Cardiac muscle cell (in vitro differentiated cells and primary cell): ENCODE results near the gene CDH23. TPM values are rescaled to one million over a fixed set of nuclear protein-coding genes. Genes with fewer than 3 reads are reported as not detected.
A peak's percentile ranks its signal among the peaks of the same experiment; 100 is the strongest.

Experiments used
- DNase-seq, 2 donors: peaks; one replicate each; pipeline versions ENCODE4 v3.0.0 to v3.0.0-alpha.2; 2010 to 2017; ENCODE audit warnings: low read depth in 1 of 2, low spot score in 1 of 2
- H3K27ac ChIP-seq: fragments of 200-600 bp; sonication (generic); 2 replicates; pipeline ENCODE4 v1.5.1; 2016
- H3K27me3 ChIP-seq: fragments of 200-600 bp; sonication (generic); 2 replicates; pipeline ENCODE4 v1.6.0; 2016; ENCODE audit warnings: control low read depth
- H3K36me3 ChIP-seq: fragments of 200-600 bp; sonication (generic); 2 replicates; pipeline ENCODE4 v1.5.1; 2016; ENCODE audit warnings: control low read depth
- H3K4me1 ChIP-seq: fragments of 200-600 bp; sonication (generic); 2 replicates; pipeline ENCODE4 v1.8.1; 2017; ENCODE audit warnings: low read depth, mild to moderate bottlenecking, mixed run types
- H3K4me3 ChIP-seq: fragments of 200-600 bp; sonication (generic); 2 replicates; pipeline ENCODE4 v1.5.1; 2016; ENCODE audit warnings: mild to moderate bottlenecking
- H3K9me3 ChIP-seq: fragments of 200-600 bp; sonication (generic); 2 replicates; pipeline ENCODE4 v1.5.1; 2017; ENCODE audit warnings: low read depth, mild to moderate bottlenecking, control low read depth
- polyA plus RNA-seq: library from polyadenylated mRNA; unstranded; fragments of >200 nt; fragmentation: Nextera tagmentation; extraction: Ambion mirVana; gene quantifications from 2 replicates; pipeline ENCODE4 v1.2.1, GENCODE V29; 2016
- total RNA-seq: library from RNA; depleted of rRNA; stranded (reverse); fragments of >200 nt; gene quantifications from 2 replicates; pipeline ENCODE4 v1.2.3, GENCODE V29; 2016
- TF ChIP-seq, protein P1 (sequence below): IDR thresholded peaks from 2 replicates; pipeline ENCODE4 v1.5.1; 2012; ENCODE audit warnings: low read depth, mild to moderate bottlenecking, low read length

The CDH23 gene
- total and polyA plus RNA-seq, 2 experiments from 2014 or later: 0.05 to 0.51 TPM

DNA sequence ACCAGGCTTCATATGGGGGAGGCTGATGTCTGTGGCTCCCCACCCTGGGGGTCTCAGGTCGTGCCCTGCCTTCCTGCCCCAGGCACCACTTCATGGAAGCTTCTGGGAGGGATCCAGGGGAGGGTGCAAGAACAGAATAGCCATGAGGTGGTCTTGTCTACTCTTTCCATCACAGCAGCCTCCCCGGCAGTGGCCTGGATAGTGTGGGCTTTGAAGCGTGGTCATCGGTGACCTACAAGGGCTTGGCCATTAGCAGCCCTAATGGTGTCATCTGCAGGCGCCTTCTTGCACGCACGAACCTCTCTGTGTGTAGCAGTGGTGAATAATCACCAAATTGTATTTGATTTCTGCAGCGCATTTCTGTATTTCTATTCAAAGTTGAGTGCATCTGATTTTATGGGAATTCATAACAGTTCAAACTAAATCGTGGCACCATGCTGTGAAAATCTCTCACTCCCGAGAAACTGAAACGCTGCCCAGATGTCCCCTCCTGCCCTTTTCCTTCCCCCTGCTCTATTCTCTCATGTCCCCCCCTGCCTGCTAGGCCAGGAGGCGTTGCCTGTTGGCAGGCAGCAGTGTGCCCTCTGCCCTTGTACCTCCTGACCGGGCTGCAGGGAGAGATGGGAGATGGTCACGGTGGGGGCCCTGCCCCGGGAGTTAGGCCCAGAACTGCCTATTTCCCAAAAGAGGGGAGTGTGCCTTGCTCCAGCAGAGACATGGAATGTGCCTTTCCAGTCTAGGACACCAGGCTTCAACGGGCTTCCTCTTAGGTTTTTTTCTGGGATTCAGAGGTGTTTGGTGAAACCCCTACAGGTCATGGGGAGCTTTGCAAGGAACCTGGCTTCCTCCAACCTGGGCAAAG, 34.8 kb downstream of the CDH23 start:
- Histone ChIP-seq H3K4me1 (no peaks in the 10 kb centered on the region), H3K27ac (no peak overlapping the region), H3K9me3 (no peaks in the 10 kb centered on the region), H3K36me3 (no peaks in the 10 kb centered on the region), H3K27me3 (no peaks in the 10 kb centered on the region), H3K4me3 (no peak overlapping the region)
- TF ChIP-seq, protein P1, sequence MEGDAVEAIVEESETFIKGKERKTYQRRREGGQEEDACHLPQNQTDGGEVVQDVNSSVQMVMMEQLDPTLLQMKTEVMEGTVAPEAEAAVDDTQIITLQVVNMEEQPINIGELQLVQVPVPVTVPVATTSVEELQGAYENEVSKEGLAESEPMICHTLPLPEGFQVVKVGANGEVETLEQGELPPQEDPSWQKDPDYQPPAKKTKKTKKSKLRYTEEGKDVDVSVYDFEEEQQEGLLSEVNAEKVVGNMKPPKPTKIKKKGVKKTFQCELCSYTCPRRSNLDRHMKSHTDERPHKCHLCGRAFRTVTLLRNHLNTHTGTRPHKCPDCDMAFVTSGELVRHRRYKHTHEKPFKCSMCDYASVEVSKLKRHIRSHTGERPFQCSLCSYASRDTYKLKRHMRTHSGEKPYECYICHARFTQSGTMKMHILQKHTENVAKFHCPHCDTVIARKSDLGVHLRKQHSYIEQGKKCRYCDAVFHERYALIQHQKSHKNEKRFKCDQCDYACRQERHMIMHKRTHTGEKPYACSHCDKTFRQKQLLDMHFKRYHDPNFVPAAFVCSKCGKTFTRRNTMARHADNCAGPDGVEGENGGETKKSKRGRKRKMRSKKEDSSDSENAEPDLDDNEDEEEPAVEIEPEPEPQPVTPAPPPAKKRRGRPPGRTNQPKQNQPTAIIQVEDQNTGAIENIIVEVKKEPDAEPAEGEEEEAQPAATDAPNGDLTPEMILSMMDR: no peak
- no peak for DNase-seq

DNA sequence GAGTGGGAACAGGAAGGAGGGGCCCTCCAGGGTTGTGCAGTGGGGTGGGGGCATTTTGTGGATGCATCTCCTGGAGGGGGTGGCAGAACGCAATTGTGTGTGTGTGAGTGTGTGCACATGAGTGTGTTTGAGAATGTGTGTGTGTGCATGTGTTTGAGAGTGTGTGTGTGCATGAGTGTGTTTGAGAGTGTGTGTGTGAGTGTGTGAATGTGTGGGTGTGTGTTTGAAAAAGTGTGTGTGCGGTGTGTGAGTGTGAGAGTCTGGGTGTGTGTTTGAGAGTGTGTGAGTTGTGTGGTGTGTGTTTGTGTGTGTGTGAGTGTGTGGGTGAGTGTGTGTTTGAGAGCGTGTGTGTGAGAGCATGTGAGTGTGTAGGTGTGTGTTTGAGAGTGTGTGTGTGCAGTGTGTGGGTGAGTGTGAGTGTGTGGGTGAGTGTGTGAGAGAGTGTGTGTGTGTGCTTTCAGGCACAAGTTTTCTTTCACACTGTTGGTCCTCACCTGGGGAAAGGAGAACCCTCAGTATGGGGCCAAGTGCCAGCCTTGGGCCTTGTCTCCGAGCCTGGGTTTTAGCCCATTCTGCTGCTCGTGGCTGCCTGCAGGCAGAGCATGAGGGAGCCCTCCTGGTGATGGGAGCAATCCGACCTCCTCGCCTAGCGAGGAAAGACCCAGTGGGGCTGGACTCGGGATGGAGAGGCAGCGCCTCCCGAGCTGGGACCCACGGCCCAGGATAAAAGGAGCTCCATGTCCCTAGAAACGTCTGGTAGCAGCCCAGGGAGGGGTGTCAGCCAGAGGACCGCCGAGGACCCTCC, 35.6 kb downstream of the CDH23 start:
- no peak for DNase-seq
- Histone ChIP-seq H3K4me1 (no peaks in the 10 kb centered on the region), H3K4me3 (no peak overlapping the region)

DNA sequence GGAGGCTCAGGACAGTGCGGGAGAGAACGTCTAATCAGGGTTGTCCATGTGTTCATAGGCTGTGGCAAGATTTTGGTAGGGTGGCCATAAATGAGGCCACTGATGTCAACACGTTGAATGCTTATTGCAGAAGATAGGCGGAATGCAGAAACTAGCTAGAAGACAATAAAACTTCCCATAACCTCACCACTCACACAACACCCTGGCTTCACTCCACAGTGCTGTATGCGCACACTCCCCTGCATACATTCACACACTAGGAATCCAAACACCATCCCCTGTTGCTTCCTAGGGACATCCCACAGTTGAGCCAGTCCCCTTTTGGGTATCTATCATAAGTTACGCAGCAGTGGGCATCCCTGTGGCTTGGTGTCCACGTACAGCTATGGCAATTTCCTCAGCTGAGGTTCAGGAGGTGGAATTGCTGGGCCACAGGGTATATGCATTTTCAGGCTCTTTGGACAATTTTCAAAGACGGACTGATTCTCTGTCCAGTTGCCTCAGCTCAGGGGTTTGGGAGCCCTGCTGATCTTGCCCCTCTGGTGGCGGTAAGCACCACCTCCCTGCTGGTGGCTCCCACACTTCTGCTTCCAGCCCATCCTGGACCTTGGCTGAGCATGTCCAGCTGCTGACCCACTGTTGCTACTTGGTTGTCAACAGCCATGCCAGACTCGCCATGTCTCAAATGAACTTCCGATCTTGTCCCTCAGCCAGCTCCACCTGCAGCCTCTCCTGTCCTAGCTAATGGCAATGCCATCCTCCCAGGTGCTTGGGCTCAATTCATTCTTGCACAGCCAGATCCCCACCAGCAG, 36.4 kb downstream of the CDH23 start:
- DNase-seq: peak in 1 of 2 donors; percentile 21
- H3K9me3 ChIP-seq: no peaks in the 10 kb centered on the region
- no peak overlapping the region for H3K27ac ChIP-seq
- H3K27me3 ChIP-seq: no peaks in the 10 kb centered on the region
- TF ChIP-seq, protein P1: no peak
- no peaks in the 10 kb centered on the region for H3K36me3 ChIP-seq
- H3K4me3 ChIP-seq: no peak overlapping the region
- H3K4me1 ChIP-seq: no peaks in the 10 kb centered on the region

More for the DNA sequence above, 35.6 kb downstream of the CDH23 start:
- H3K9me3 ChIP-seq: no peaks in the 10 kb centered on the region
- H3K36me3 ChIP-seq: no peaks in the 10 kb centered on the region
- no peak overlapping the region for H3K27ac ChIP-seq
- no peaks in the 10 kb centered on the region for H3K27me3 ChIP-seq
- TF ChIP-seq, protein P1: no peak

DNA sequence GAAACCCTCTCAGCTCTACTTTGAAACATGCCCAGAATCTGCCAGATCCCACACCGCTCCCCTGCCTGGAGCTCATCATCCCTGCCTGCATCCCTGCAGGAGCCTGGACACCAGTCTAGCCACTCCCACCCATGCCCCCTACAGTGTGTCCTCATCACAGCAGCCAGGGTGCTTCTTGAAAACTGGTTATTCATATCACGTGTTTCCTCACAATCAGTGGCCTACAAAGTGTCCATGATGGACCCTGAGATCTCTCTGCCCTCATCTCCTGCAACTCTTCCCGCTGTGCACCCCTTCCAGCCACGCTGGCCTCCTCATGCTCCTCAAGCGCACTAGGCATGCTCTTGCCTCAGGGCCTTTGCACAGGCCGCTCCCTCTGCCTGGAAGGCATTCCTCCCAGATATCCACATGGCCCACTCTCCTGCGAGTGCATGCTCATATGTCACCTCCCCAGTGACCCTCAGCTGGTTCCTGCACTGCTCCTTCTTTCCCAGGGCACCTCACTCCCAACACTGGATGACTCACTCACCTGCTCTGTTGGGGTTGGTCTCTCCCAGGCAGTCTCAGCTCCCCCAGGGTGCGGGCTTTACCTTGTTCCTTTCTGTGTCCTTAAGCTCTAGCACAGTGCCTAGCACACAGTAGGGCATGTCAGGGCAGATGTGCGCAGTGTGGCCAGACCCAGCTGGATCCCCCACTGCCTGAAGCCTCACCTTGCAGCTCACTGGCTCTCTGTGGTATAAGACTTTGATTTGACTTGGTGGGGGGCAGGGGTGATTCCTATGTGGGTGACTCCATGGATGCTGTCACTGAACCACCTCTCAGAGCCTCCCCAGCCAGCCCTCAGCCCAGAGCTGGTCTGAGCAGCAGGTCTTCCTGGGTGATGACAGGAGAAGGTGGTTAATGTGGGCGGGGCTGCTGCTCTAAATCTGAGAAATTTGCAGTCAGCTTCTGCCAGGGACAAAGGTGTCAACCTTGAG, 37.3 kb downstream of the CDH23 start:
- no peaks in the 10 kb centered on the region for H3K9me3 ChIP-seq
- DNase-seq: no peak
- no peaks in the 10 kb centered on the region for H3K4me1 ChIP-seq
- no peaks in the 10 kb centered on the region for H3K36me3 ChIP-seq
- H3K27me3 ChIP-seq: no peaks in the 10 kb centered on the region
- no peak overlapping the region for H3K27ac ChIP-seq
- TF ChIP-seq, protein P1: no peak
- H3K4me3 ChIP-seq: no peak overlapping the region
